Measurements from ENCODE around the gene BEX2.

The BEX2 gene

GRCh38 chrX:103347682-103348397, 37.0 kb upstream of the BEX2 start:
- peak in 1 of 2 experiments; percentile 67; a peak in 2 of 4 replicates for TF ChIP-seq REST (IDR thresholded peaks at IDR 0.05; ENCODE audit: insufficient read depth in 1 of 2, low read depth in 2 of 2, low read length in 2 of 2)
- no peak for TF ChIP-seq POLR2AphosphoS5 (IDR thresholded peaks at IDR 0.05; ENCODE audit: low read depth, low read length)

- TF ChIP-seq SIN3A (IDR thresholded peaks at IDR 0.05; ENCODE audit: borderline replicate concordance, insufficient read depth, low read length) (no peak), TAF1 (IDR thresholded peaks at IDR 0.05; ENCODE audit: borderline replicate concordance, insufficient read depth, low read length) (no peak), REST (IDR thresholded peaks at IDR 0.05; ENCODE audit: insufficient read depth in 1 of 2, low read depth in 2 of 2, low read length in 2 of 2) (no peak), POLR2AphosphoS5 (IDR thresholded peaks at IDR 0.05; ENCODE audit: low read depth, low read length) (no peak), FOXP2 (optimal IDR thresholded peaks at IDR 0.05; ENCODE audit: borderline replicate concordance, extremely low read depth, extremely low read length, insufficient read depth) (no peak)
These were observed 33.8 kb upstream of the BEX2 start for GRCh38 chrX:103344606-103345005.

- TF ChIP-seq SIN3A (IDR thresholded peaks at IDR 0.05; ENCODE audit: borderline replicate concordance, insufficient read depth, low read length) (no peak), POLR2AphosphoS5 (IDR thresholded peaks at IDR 0.05; ENCODE audit: low read depth, low read length) (no peak), REST (IDR thresholded peaks at IDR 0.05; ENCODE audit: insufficient read depth in 1 of 2, low read depth in 2 of 2, low read length in 2 of 2) (no peak), FOXP2 (optimal IDR thresholded peaks at IDR 0.05; ENCODE audit: borderline replicate concordance, extremely low read depth, extremely low read length, insufficient read depth) (no peak)
These were observed 32.3 kb upstream of the BEX2 start for GRCh38 chrX:103343105-103343504.

GRCh38 chrX:103338663-103339062, 27.9 kb upstream of the BEX2 start:
- TF ChIP-seq FOXP2 (optimal IDR thresholded peaks at IDR 0.05; ENCODE audit: borderline replicate concordance, extremely low read depth, extremely low read length, insufficient read depth) (no peak), TAF1 (IDR thresholded peaks at IDR 0.05; ENCODE audit: borderline replicate concordance, insufficient read depth, low read length) (no peak), REST (IDR thresholded peaks at IDR 0.05; ENCODE audit: insufficient read depth in 1 of 2, low read depth in 2 of 2, low read length in 2 of 2) (no peak), SIN3A (IDR thresholded peaks at IDR 0.05; ENCODE audit: borderline replicate concordance, insufficient read depth, low read length) (no peak), POLR2AphosphoS5 (IDR thresholded peaks at IDR 0.05; ENCODE audit: low read depth, low read length) (no peak)
